Effector CD8-positive, alpha-beta T cell (primary cell): ENCODE results near the gene CLASP2.
"Not testable (repeated sequence)": the region's sequence is repeated elsewhere in the genome, so short reads cannot be mapped to it uniquely, and the experiment has no call there.

ENCODE experiments used
- DNase-seq: peaks from one replicate; lab custom pipeline; 2025; lab: John Stamatoyannopoulos, UW

The CLASP2 gene

GRCh38 chr3:33541918-33542317, 176.1 kb downstream of the CLASP2 start:
- no peak for DNase-seq

GRCh38 chr3:33538678-33539339, 179.2 kb downstream of the CLASP2 start:
- no peak for DNase-seq

GRCh38 chr3:33537133-33537532, 180.9 kb downstream of the CLASP2 start:
- no peak for DNase-seq

- no peak for DNase-seq
Measured at GRCh38 chr3:33526787-33527186, 191.3 kb downstream of the CLASP2 start.

DNA sequence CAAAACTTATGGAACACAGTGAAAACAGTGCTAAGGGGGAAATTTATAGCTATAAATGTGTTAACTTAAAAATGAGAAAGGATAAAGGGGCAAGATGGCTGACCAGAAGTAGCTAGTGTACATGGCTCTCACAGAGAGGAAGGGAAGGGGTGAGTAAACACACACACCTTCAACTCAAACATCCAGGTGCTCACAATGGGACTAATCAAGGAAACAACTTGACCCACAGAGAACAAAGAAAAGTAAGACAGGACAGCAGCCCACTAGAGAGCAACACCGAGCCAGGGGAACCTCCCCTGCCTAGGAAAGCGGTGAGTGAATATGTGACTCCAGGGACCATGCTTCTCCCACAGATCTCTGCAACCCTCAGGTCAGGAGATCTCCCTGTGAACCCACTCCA, 192.8 kb downstream of the CLASP2 start:
- no peak for DNase-seq

DNA sequence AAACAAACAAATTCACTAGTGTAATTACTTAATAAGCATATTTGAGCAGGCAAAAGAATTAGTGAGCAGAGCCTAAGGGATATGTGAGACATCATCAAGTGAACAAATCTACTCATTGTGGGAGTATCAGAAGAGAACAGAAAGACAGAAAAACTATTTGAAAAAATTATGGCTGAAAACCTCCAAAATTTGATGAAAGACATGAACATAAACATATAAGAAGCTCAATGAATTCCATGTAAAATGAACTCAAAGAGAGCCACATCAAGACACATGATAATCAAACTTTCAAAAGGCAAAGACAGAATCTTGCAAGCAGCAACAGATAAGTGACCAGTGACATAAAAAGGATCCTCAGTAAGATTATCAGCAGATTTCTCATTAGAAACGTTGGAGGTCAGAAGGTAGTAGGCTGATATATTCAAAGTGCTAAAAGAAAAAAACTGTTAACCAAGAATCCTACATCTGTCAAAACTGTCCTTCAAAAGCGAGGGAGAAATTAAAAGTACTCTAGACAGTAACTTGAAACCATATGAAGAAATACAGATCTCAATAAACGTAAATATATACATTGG, 194.9 kb downstream of the CLASP2 start:
- DNase-seq, result no peak

DNA sequence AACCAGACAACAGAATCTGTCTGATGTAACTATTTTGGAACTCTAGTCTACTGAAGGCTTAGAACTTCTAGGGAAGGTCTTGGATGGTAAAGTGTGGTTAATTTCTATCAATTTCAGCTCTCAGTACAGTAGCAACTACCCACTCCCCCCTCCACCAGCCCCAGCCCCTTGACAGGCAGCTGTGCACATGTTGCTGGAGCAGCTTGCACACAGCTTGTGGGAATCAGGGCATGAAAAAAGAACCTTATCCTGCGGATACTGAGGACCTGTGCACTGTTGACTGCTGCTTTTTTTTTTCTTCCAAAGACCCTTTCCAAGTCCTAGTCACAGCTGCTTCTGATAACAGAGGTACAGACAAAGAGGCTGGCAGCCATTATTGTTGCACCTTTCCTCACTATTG, 196.3 kb downstream of the CLASP2 start:
- DNase-seq, result no peak

GRCh38 chr3:33513262-33513863, 204.7 kb downstream of the CLASP2 start:
- DNase-seq, result no peak

- no peak for DNase-seq
Measured at GRCh38 chr3:33505027-33505426, 213.0 kb downstream of the CLASP2 start.

DNA sequence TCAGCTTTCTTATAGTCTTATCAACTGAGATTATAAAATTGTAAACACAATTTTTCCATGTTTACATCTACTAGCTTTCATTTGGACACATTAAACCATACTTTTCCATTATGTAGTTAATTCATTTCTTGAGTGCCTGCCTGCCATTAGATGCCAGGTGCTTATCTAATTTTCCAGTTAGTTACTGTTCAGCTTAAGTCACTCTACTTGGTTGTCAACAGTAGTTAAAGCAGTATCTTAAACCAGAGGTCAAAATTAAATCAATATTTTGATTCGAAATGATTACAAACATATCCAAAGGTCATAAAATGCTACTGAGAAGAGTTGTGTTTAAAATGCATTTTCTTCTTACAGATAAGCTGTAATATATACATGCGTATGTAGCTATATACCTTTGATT, 221.6 kb downstream of the CLASP2 start:
- DNase-seq, result no peak

- no peak for DNase-seq
Measured at GRCh38 chr3:33491721-33492120, 226.3 kb downstream of the CLASP2 start.

DNA sequence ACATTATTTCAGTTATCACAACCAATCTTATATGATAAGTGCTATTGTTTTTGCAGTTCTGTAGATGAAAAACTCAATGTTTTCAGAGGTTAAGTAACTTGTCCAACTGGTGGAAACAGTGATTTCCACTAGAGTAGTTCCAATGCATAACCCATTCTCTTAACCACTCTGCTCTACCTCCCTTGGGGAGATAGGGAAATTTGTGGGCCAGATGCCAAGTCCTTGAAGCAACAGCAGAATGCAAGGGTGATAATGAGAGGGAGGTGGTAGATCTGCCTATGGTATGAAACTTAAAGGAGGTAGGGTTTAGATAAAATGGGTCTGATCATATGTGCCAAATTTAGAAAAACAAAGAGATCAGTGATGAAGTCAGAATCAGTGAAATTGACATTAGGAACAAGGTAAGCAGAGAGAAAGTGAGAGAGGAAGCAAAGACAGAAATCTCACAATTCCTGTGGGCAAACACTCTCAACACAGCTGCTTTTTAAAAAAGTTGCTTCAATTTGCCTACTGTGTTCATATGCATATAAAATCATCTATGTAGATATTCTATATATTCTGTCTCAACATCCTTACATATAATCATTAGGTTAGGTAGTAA, 227.3 kb downstream of the CLASP2 start:
- DNase-seq, result no peak

GRCh38 chr3:33488683-33489082, 229.4 kb downstream of the CLASP2 start:
- no peak for DNase-seq

- DNase-seq, result no peak
Measured at GRCh38 chr3:33488246-33488645, 229.8 kb downstream of the CLASP2 start.

DNA sequence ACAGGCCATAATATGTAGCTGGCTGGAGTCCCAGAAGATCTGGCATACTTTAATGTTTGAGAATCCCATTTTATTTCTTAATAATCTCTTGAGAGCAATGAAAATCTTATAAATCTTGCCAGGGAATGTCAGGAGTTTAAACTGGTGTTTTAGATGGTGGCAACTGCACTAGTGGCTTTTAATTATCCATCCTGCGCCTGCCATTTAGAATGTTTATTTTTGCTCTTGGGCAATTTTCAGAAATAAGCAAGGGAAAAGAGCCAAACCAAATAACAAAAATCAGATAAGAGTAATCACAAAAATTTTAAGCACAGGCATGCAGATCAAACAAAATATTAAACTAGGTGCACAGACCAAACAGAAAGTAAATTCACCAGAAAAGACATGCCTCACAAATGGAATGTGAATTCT, 235.9 kb downstream of the CLASP2 start:
- no peak for DNase-seq

GRCh38 chr3:33474896-33475295, 243.2 kb downstream of the CLASP2 start:
- no peak for DNase-seq

GRCh38 chr3:33473813-33474212, 244.2 kb downstream of the CLASP2 start:
- DNase-seq, result no peak

DNA sequence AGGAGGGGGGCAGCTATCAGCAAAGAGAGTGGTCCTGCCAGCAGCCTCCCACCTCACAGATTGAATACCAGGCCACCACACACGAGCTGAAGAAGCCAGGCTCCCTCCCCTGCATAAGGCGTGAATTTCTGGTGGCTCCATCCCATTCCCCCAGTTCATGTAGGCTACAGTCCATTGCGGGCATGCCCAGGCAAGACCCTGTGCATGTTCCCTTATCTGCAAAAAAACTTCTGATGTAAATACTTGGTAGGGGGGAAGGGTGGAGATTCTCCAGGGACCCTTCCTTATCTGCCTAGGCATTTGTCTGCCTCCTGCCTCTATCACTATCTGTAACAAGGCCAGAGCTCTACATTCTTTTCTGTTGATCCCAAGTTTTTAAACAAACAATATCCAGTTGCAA, 250.3 kb downstream of the CLASP2 start:
- DNase-seq, result no peak

GRCh38 chr3:33461097-33461496, 257.0 kb downstream of the CLASP2 start:
- no peak for DNase-seq

- not testable (repeated sequence) for DNase-seq
Measured at GRCh38 chr3:33459577-33459976, 258.5 kb downstream of the CLASP2 start.

DNA sequence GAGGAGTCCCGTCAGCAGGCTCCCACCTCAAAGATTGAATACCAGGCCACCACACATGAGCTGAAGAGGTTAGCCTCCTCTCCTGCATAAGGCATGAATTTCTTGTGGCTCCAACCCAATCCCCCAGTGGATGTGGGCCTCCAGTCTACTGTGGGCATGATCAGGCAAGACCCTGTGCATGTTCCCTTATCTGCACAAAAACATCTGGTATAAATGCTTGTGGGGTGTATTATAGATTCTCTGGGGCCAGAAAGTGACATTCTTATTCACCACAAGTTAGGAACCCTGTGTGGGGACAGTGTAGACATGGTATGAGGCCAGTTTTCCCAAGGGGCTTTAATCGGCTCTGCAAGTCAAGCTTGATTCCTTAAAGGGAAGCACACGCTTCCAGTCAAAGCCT, 259.6 kb downstream of the CLASP2 start:
- DNase-seq, result no peak

DNA sequence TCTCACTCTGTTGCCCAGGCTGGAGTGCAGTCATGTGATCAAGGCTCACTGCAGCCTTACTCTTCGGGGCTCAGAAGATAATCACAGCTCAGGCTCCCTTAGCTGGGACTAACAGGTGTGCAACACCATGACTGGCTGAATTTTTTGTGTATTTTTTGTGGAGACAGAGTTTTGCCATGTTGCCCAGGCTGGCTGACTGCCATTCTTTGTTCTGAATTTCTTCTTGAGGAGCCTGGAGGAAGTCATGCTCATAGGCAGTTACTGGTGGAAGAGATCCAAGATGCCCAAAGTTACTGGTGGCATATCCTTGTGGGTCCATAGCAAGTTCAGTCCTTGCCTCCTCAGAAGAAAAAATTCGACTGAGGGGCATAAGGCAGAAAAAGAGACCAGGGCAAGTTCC, 261.3 kb downstream of the CLASP2 start:
- DNase-seq, result no peak

DNA sequence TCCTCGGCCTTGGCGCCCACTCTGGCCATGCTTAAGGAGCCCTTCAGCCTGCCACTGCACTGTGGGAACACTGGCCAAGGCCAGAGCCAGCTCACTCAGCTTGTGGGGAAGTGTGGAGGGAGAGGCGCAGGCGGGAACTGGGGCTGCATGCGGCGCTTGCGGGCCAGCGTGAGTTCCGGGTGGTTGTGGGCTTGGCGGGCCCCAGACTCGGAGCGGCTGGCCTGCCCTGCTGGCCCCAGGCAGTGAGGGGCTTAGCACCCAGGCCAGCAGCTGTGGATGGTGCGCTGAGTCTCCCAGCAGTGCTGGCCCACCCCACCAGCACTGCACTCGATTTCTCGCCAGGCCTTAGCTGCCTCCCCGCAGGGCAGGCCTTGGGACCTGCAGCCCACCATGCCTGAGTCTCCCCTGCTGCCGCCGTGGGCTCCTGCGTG, 264.7 kb downstream of the CLASP2 start:
- no peak for DNase-seq
